SIG-M5 (cell line): ENCODE results near the gene BTBD7.
"Not testable (repeated sequence)": the region's sequence is repeated elsewhere in the genome, so short reads cannot be mapped to it uniquely, and the experiment has no call there.

ENCODE experiments used
- DNase-seq: peaks from one replicate; lab custom pipeline; 2025; lab: John Stamatoyannopoulos, UW

The BTBD7 gene

GRCh38 chr14:93249128-93249831 lies 83.6 kb downstream of the BTBD7 start:
- DNase-seq: no peak

GRCh38 chr14:93246534-93246933 lies 86.3 kb downstream of the BTBD7 start:
- no peak for DNase-seq

- no peak for DNase-seq
Measured at GRCh38 chr14:93245764-93246420, 86.9 kb downstream of the BTBD7 start.

GRCh38 chr14:93240678-93241000 lies 92.2 kb downstream of the BTBD7 start:
- DNase-seq: no peak

GRCh38 chr14:93239869-93240677 lies 92.8 kb downstream of the BTBD7 start:
- no peak for DNase-seq

- no peak for DNase-seq
Measured at GRCh38 chr14:93234798-93235197, 98.0 kb downstream of the BTBD7 start.

GRCh38 chr14:93233078-93233477 lies 99.8 kb downstream of the BTBD7 start:
- not testable (repeated sequence) for DNase-seq

- DNase-seq: no peak
Measured at GRCh38 chr14:93232159-93232558, 100.7 kb downstream of the BTBD7 start.

- DNase-seq: no peak
Measured at GRCh38 chr14:93231129-93231979, 101.5 kb downstream of the BTBD7 start.

GRCh38 chr14:93230539-93230938 lies 102.3 kb downstream of the BTBD7 start:
- DNase-seq: no peak

GRCh38 chr14:93228550-93228949 lies 104.3 kb downstream of the BTBD7 start:
- DNase-seq: no peak

GRCh38 chr14:93223565-93223964 lies 109.3 kb downstream of the BTBD7 start:
- DNase-seq: no peak

- DNase-seq: no peak
Measured at GRCh38 chr14:93220509-93220908, 112.3 kb downstream of the BTBD7 start.

- no peak for DNase-seq
Measured at GRCh38 chr14:93219103-93219726, 113.6 kb downstream of the BTBD7 start.

- DNase-seq: no peak
Measured at GRCh38 chr14:93214598-93214997, 118.2 kb downstream of the BTBD7 start.

- DNase-seq: no peak
Measured at GRCh38 chr14:93212432-93212831, 120.4 kb downstream of the BTBD7 start.

- peak; percentile 22 for DNase-seq
Measured at GRCh38 chr14:93207468-93208308, 125.1 kb downstream of the BTBD7 start.

- peak; percentile 78 for DNase-seq
Measured at GRCh38 chr14:93206793-93207467, 125.9 kb downstream of the BTBD7 start, which contains the start of the genes GON7 and UBR7. Gene GON7 (minus strand): TSS chr14:93207065. CDS start chr14:93207037, 28 bp downstream. Gene UBR7 (plus strand): TSS chr14:93207256. CDS start chr14:93207292, 36 bp downstream.

- DNase-seq: no peak
Measured at GRCh38 chr14:93201155-93201704, 131.6 kb downstream of the BTBD7 start.

- no peak for DNase-seq
Measured at GRCh38 chr14:93200553-93200952, 132.3 kb downstream of the BTBD7 start.
